HFFc6 (cell line): ENCODE results near the gene VSTM2L. TPM values are rescaled to one million over a fixed set of nuclear protein-coding genes. Genes with fewer than 3 reads are reported as not detected.

Source experiments
- DNase-seq: peaks from one replicate; pipeline ENCODE4 v3.0.0-alpha.2; 2018
- H3K27ac Mint-ChIP-seq: 2 replicates; pipeline ENCODE4 v1.8.0; 2020; ENCODE audit warnings: mild to moderate bottlenecking, mixed read lengths
- H3K27me3 Mint-ChIP-seq: 2 replicates; pipeline ENCODE4 v1.8.0; 2021; ENCODE audit warnings: mild to moderate bottlenecking, moderate library complexity, mixed read lengths; ENCODE audit not compliant: insufficient read depth
- H3K36me3 Mint-ChIP-seq: 2 replicates; pipeline ENCODE4 v1.8.0; 2021; ENCODE audit warnings: low read depth, mixed read lengths
- H3K4me1 Mint-ChIP-seq: 2 replicates; pipeline ENCODE4 v1.8.0; 2020; ENCODE audit warnings: low read depth, mixed read lengths
- H3K4me3 Mint-ChIP-seq: 2 replicates; pipeline ENCODE4 v1.8.0; 2020; ENCODE audit warnings: mild to moderate bottlenecking, moderate library complexity, mixed read lengths
- H3K9me3 Mint-ChIP-seq: 2 replicates; pipeline ENCODE4 v1.8.0; 2020; ENCODE audit warnings: mild to moderate bottlenecking, mixed read lengths
- total RNA-seq, 6 experiments: library from RNA; stranded (reverse); fragmentation: NEBNext Ultra II Directional; extraction: Animal tissue kit (Norgen Biotek cat#: 25700); gene quantifications; 2 replicates in 1 of 6; 3 replicates in 5 of 6; pipeline ENCODE4 v1.2.3, GENCODE V29; 2021
- TF ChIP-seq, protein P1 (sequence below): fragments of 200-600 bp; sonication (generic); IDR thresholded peaks from 2 replicates; pipeline ENCODE4 v1.5.0; 2021; ENCODE audit warnings: antibody characterized with exemption, mild to moderate bottlenecking

VSTM2L gene
- total RNA-seq, 6 experiments from 2014 or later: 0.12 to 0.95 (median 0.55) TPM; not detected in 2

DNA sequence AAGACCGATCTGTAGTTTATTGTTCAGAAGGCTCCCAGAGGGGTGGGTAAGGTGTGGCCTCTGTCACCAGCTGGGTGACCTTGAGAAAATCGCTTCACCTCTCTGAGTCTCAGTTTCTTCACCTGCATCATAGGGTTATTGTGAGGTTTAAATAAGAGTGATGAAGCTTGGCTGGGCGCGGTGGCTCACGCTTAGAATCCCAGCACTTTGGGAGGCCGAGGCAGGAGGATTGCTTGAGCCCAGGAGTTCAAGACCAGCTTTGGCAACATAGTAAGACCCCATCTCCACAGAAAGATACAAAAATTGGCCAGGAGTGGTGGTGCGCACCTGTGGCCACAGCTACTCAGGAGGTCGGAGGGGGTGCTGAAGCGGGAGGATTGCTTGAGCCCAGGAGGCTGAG, 36.0 kb downstream of the VSTM2L start:
- Mint-ChIP-seq H3K4me3 (no peak overlapping the region), H3K4me1 (no peaks in the 10 kb centered on the region), H3K27me3 (peaks cover 49% of the 10 kb centered on the region)

DNA sequence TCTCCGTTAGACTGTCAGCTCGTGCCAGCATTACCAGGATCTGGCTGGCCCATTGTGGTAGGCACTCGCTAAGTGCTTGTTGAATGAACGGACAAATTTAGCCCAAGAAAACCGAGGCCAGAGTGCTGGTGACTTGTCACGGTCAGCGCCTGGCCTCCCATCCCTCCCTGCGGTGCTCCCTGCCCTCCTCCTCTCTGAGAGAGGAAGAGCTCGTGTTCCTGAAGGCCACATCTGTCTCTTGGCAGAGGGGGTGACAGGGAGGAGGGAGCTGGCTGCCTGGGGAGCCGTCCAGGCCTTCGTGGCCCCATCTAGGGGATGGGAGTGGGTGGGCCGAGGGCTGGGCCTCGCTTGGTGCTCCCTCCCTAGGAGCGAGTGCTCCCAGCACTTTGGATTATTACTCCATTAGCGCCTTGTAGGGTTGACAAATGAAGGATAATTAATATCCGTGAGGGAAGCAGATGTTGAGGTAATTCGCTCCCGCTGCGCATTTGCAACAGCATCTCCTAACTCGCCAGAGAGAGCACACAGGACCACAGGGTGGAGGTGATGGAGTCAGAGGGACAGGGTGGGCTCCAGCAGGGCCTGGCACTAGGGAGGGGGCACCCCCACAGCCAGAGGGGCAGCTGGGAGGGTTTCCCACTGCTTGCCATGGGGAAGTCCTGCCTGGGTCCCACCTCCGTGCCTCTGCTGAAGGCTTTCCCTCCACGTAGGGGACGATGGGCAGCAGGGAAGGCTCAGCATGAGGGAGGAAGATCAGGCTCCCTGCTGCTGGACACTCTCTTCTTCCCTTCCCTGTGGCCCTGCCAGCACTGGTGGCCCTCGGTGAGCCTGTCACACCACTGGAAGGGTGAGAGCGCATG, 37.0 kb downstream of the VSTM2L start:
- TF ChIP-seq, protein P1, sequence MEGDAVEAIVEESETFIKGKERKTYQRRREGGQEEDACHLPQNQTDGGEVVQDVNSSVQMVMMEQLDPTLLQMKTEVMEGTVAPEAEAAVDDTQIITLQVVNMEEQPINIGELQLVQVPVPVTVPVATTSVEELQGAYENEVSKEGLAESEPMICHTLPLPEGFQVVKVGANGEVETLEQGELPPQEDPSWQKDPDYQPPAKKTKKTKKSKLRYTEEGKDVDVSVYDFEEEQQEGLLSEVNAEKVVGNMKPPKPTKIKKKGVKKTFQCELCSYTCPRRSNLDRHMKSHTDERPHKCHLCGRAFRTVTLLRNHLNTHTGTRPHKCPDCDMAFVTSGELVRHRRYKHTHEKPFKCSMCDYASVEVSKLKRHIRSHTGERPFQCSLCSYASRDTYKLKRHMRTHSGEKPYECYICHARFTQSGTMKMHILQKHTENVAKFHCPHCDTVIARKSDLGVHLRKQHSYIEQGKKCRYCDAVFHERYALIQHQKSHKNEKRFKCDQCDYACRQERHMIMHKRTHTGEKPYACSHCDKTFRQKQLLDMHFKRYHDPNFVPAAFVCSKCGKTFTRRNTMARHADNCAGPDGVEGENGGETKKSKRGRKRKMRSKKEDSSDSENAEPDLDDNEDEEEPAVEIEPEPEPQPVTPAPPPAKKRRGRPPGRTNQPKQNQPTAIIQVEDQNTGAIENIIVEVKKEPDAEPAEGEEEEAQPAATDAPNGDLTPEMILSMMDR: no peak
- no peaks in the 10 kb centered on the region for H3K9me3 Mint-ChIP-seq

More for the DNA sequence above, 36.0 kb downstream of the VSTM2L start:
- Mint-ChIP-seq H3K27ac (no peak overlapping the region), H3K9me3 (no peaks in the 10 kb centered on the region), H3K36me3 (no peaks in the 10 kb centered on the region)
- TF ChIP-seq, protein P1: no peak
- DNase-seq: no peak

DNA sequence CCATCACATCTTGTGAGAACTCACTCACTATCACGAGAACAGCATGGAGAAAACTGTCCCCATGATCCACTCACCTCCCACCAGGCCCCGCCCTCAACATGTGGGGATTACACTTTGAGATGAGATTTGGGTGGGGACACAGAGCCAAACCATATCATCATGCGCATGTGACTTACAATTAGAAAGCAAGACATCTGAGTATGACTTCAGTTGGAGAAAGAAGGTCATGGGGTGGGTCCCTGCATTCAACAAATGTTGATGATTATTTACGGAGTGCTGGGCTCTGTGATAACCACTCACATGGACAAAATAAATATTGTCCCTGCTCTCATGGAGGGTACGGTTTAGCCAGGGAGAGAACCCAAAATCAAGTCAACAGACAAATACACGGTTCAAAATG, 37.9 kb downstream of the VSTM2L start:
- no peaks in the 10 kb centered on the region for H3K9me3 Mint-ChIP-seq
- no peak overlapping the region for H3K27ac Mint-ChIP-seq
- no peak overlapping the region for H3K4me3 Mint-ChIP-seq
- H3K4me1 Mint-ChIP-seq: no peaks in the 10 kb centered on the region
- DNase-seq: no peak
- TF ChIP-seq, protein P1: no peak
- H3K36me3 Mint-ChIP-seq: no peaks in the 10 kb centered on the region
- peaks cover 43% of the 10 kb centered on the region for H3K27me3 Mint-ChIP-seq

More for the DNA sequence above, 37.0 kb downstream of the VSTM2L start:
- Mint-ChIP-seq H3K4me3 (no peak overlapping the region), H3K27me3 (peaks cover 47% of the 10 kb centered on the region), H3K36me3 (no peaks in the 10 kb centered on the region), H3K27ac (no peak overlapping the region), H3K4me1 (no peaks in the 10 kb centered on the region)
- DNase-seq: no peak

DNA sequence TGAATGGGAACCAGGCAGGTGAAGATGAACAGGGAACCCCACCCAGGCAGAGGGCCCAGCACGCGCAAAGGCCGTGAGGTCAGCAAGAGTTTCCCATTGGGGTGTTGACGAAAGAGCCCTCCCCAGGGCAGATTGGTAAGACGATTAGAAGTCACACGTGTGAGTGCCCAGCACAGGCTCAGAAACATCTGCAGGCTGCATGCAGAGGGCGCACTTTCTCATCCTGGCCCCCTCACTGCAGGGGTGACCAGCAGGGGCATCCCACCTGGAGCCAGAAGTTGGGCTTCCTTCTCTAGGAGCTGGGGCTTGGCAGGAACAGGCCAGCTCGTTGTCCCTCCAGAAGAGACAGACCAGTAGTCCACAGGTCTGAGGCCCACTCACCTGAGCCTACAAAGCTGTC, 38.4 kb downstream of the VSTM2L start:
- H3K36me3 Mint-ChIP-seq: no peaks in the 10 kb centered on the region
- no peak overlapping the region for H3K4me3 Mint-ChIP-seq
- no peaks in the 10 kb centered on the region for H3K9me3 Mint-ChIP-seq
- TF ChIP-seq, protein P1: peak; percentile 47; the same call in 1 of the 2 replicates
- peaks cover 41% of the 10 kb centered on the region for H3K27me3 Mint-ChIP-seq
- H3K4me1 Mint-ChIP-seq: no peaks in the 10 kb centered on the region
- no peak overlapping the region for H3K27ac Mint-ChIP-seq
- no peak for DNase-seq

DNA sequence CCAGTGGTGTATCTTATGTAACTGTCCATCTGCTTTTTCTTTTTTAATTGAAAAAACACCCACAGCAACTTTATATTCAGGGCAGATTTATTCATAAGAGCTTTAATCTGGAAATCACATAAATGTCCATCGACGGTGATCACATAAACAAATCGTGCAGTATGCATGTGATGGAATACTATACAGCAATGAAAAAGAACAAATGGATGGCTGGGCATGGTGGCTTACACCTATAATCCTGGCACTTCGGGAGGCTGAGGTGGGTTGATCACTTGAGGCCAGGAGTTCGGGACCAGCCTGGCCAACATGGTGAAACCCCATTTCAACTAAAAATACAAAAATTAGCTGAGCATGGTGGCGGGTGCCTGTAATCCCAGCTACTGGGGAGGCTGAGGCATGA, 39.1 kb downstream of the VSTM2L start:
- TF ChIP-seq, protein P1: no peak
- Mint-ChIP-seq H3K9me3 (no peaks in the 10 kb centered on the region), H3K27ac (no peak overlapping the region), H3K4me1 (no peaks in the 10 kb centered on the region), H3K4me3 (no peak overlapping the region), H3K36me3 (no peaks in the 10 kb centered on the region), H3K27me3 (peaks cover 35% of the 10 kb centered on the region)
- no peak for DNase-seq
